Adrenal gland (tissue), 12 donors: ENCODE data around the gene LPAR3. TPM values are rescaled to one million over a fixed set of nuclear protein-coding genes. Genes with fewer than 3 reads are reported as not detected.

Source experiments
- DNase-seq, 7 donors: peaks; one replicate each; pipeline ENCODE4 v3.0.0-alpha.2; 2019 to 2020
- H3K27ac ChIP-seq, 5 donors: fragments of 200-600 bp; sonication (generic) in 4 of 5; 1 replicate in 3 of 5; 2 replicates in 2 of 5; pipeline versions ENCODE4 v1.5.1 to v1.8.0; 2016 to 2020; ENCODE audit warnings: mild to moderate bottlenecking in 1 of 5
- H3K27me3 ChIP-seq: fragments of 200-600 bp; 2 replicates; pipeline ENCODE4 v1.8.0; 2021
- H3K36me3 ChIP-seq, 2 donors: fragments of 200-600 bp; replicated peaks in 1 of 2; 1 replicate in 1 of 2; 2 replicates in 1 of 2; pipeline versions ENCODE4 v1.5.1 to v1.8.0; 2018 to 2022
- H3K4me1 ChIP-seq, 2 donors: fragments of 200-600 bp; replicated peaks in 1 of 2; 1 replicate in 1 of 2; 2 replicates in 1 of 2; pipeline versions ENCODE4 v1.5.1 to v1.8.0; 2018 to 2021
- H3K4me3 ChIP-seq, 4 donors: fragments of 200-600 bp; sonication (generic) in 3 of 4; one replicate each; pipeline ENCODE4 v1.5.1; 2016 to 2018
- H3K9me3 ChIP-seq, 3 donors: fragments of 200-600 bp; sonication (generic) in 1 of 3; replicated peaks in 1 of 3; 1 replicate in 2 of 3; 2 replicates in 1 of 3; pipeline versions ENCODE4 v1.5.1 to v1.8.0; 2016 to 2021
- POLR2A ChIP-seq, 2 donors: fragments of 450-650 bp; IDR thresholded peaks; one replicate each; pipeline ENCODE4 v1.6.1; 2017; ENCODE audit warnings: antibody characterized with exemption in 2 of 2, mild to moderate bottlenecking in 2 of 2, moderate library complexity in 1 of 2
- WGBS, 4 donors: extraction: QIAGEN DNeasy Blood & Tissue Kit in 2 of 4; methylation state at CpG; one replicate each; pipeline versions ENCODE4 v1.1.5 to v1.1.7; 2013 to 2017; 5-methylcytosine and 5-hydroxymethylcytosine counted together
- intact Hi-C, 2 donors: fragments of 100-400 bp; cut with DNase I; formaldehyde crosslinking; loops; one replicate each; pipeline versions ENCODE4 v1.14.1 to v1.15.0; 2022 to 2023
- polyA plus RNA-seq, 3 donors: library from polyadenylated mRNA; stranded (reverse); fragments of 200-250 nt in 2 of 3; fragments of 350-450 nt in 1 of 3; fragmentation: Illumina TruSeq in 1 of 3; extraction: RNeasy Lipid Tissue Mini Kit (QIAGEN cat#74804) in 1 of 3; gene quantifications; one replicate each; pipeline ENCODE4 v1.2.3, GENCODE V29; 2013 to 2014
- total RNA-seq, 9 donors: library from RNA; depleted of rRNA in 4 of 9; stranded (reverse); fragments of >200 nt in 4 of 9; fragments of 120-200 nt in 1 of 9; fragmentation: NEBNext Ultra II Directional in 1 of 9; extraction: Animal tissue kit (Norgen Biotek cat#: 25700) in 1 of 9; gene quantifications; one replicate each; pipeline versions ENCODE4 v1.1.0 to v1.2.4, GENCODE V29; 2013 to 2023
- TF ChIP-seq, protein P1 (sequence below), 6 experiments: fragments of 450-650 bp in 4 of 6; fragments of 200-600 bp in 2 of 6; sonication (generic) in 1 of 6; IDR thresholded peaks; 1 replicate in 5 of 6; 2 replicates in 1 of 6; pipeline versions ENCODE4 v1.5.1 to v1.8.0; 2016 to 2021; ENCODE audit warnings: antibody characterized with exemption in 6 of 6, mild to moderate bottlenecking in 2 of 6, moderate library complexity in 1 of 6
- donor health status: healthy with polysubstance abuse.
- donor health status: Bipolar disorder and iron deficiency.
- donor health status: DM: yes; HTN: yes; CAD: no.
- donor health status: DM: no; HTN: no; CAD: no.
- donor health status: DM: no; HTN: no; CAD: no.
- donor health status: DM: yes; HTN: yes; CAD: no.

Gene LPAR3
- total and polyA plus RNA-seq, 12 donors: 0.06 to 7.1 (median 1.8) TPM

DNA sequence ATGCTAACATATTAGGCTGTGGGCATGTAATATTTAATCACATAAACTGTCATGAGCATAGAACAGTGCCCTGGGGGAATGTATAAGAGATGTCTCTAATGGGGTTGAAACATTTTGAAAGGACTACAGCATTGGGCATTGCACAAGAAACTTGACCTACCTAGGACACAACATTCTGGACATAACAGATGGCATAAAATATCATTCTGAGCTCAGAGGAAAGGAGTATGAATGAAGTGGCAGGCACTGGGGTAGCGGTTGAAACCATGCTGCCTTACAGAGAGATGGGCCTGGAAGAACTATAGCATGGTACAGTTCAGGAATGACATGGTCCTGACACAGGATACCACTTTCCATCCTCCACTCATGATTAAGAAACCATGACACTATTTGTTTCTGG lies 69.0 kb downstream of the LPAR3 start:
- Histone ChIP-seq H3K36me3 (no peaks in the 10 kb centered on the region), H3K4me3 (no peak overlapping the region), H3K27me3 (no peaks in the 10 kb centered on the region), H3K27ac (no peak overlapping the region), H3K9me3 (no peaks in the 10 kb centered on the region), H3K4me1 (no peaks in the 10 kb centered on the region)
- DNase-seq: no peak
- WGBS, 4 donors: 86 to 100% (median 94%) methylated on average over 1 of the region's 1 CpG
- no peak for TF ChIP-seq POLR2A (IDR thresholded peaks at IDR 0.05)
- TF ChIP-seq, protein P1, sequence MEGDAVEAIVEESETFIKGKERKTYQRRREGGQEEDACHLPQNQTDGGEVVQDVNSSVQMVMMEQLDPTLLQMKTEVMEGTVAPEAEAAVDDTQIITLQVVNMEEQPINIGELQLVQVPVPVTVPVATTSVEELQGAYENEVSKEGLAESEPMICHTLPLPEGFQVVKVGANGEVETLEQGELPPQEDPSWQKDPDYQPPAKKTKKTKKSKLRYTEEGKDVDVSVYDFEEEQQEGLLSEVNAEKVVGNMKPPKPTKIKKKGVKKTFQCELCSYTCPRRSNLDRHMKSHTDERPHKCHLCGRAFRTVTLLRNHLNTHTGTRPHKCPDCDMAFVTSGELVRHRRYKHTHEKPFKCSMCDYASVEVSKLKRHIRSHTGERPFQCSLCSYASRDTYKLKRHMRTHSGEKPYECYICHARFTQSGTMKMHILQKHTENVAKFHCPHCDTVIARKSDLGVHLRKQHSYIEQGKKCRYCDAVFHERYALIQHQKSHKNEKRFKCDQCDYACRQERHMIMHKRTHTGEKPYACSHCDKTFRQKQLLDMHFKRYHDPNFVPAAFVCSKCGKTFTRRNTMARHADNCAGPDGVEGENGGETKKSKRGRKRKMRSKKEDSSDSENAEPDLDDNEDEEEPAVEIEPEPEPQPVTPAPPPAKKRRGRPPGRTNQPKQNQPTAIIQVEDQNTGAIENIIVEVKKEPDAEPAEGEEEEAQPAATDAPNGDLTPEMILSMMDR (IDR thresholded peaks at IDR 0.05): no peak
- intact Hi-C loops: no loop called here

DNA sequence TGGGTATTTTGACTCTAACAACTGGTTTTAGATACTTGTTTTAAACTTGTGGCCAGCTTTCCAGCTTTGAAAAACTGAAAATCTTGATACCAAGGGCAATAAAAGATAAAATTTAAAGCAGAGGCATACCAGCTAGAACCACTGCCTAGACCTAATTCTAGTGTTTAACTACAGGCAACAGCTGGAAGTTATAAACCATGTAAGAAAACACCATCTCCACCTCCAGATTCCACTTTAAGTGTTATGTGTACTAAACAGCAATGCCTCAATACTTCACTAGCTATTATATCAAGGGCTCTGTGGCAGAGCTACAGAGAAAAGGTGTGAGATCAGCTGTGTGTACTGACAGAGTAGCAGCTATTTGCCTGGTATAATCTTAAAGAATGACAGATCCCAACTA lies 69.5 kb downstream of the LPAR3 start:
- no peak for DNase-seq
- intact Hi-C loops: no loop called here
- Histone ChIP-seq H3K4me3 (no peak overlapping the region), H3K4me1 (no peaks in the 10 kb centered on the region), H3K36me3 (no peaks in the 10 kb centered on the region), H3K27me3 (no peaks in the 10 kb centered on the region), H3K9me3 (no peaks in the 10 kb centered on the region), H3K27ac (no peak overlapping the region)
- TF ChIP-seq POLR2A (IDR thresholded peaks at IDR 0.05): no peak
- TF ChIP-seq, protein P1 (IDR thresholded peaks at IDR 0.05): no peak

DNA sequence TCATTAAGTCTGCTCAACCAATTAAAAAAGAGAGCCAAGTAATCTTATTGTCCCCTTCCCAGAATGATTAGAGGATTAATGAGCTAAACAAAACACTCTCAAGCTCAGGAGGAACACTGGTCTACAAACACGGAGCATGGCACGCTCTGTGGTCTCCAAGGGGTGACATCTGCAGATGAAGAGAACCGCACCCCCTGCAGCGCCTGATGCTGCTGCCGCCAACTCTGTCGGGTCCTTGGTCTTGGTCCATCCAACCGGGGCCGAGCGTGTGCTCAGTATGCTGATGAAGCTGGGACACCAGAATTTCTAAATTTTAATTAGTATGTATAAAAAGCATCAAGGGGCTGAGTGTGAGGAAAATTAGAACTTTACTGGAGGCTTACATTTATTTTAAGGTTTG lies 82.7 kb downstream of the LPAR3 start:
- Histone ChIP-seq H3K9me3 (no peaks in the 10 kb centered on the region), H3K4me1 (no peaks in the 10 kb centered on the region), H3K4me3 (no peak overlapping the region), H3K36me3 (no peaks in the 10 kb centered on the region), H3K27me3 (no peaks in the 10 kb centered on the region), H3K27ac (no peak overlapping the region)
- DNase-seq: no peak
- intact Hi-C loops: no loop called here
- WGBS, 4 donors: 87 to 93% (median 89%) methylated on average over 9 of the region's 9 CpGs
- no peak for TF ChIP-seq POLR2A (IDR thresholded peaks at IDR 0.05)
- TF ChIP-seq, protein P1 (IDR thresholded peaks at IDR 0.05): no peak

DNA sequence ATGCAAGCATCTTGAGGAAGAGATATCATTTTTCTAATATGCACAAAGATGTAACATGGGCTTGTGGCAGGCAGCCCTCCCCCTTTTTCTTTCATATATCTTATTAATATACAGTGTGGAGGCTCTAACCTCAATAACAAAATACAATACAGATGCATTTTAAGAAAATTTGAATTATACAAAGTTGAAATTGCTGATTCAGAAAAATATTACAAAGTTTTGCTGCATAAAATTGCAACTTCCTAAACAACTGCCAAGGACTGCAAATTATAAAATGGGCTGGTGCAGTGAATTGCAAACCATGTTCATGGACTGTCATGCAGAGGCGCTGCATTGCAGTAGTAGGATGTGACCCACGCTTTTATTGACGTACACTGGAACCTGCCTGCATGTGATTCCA lies 84.0 kb downstream of the LPAR3 start:
- H3K27ac ChIP-seq: no peak overlapping the region
- WGBS, 4 donors: 87 to 95% (median 94%) methylated on average over 3 of the region's 3 CpGs
- H3K9me3 ChIP-seq: no peaks in the 10 kb centered on the region
- no peaks in the 10 kb centered on the region for H3K27me3 ChIP-seq
- H3K4me1 ChIP-seq: no peaks in the 10 kb centered on the region
- intact Hi-C loops: no loop called here
- no peak for TF ChIP-seq POLR2A (IDR thresholded peaks at IDR 0.05)
- TF ChIP-seq, protein P1 (IDR thresholded peaks at IDR 0.05): no peak
- DNase-seq: no peak
- no peaks in the 10 kb centered on the region for H3K36me3 ChIP-seq
- H3K4me3 ChIP-seq: no peak overlapping the region
